Lung (tissue), 12 donors: ENCODE data around the gene TBC1D4. TPM values are rescaled to one million over a fixed set of nuclear protein-coding genes. Genes with fewer than 3 reads are reported as not detected.
"Not testable (repeated sequence)": the region's sequence is repeated elsewhere in the genome, so short reads cannot be mapped to it uniquely, and the experiment has no call there.

Source experiments
- ATAC-seq: fragments of 200-7000 bp; cut with Tn5 transposase; one replicate; pipeline ENCODE4 v1.9.1; 2020; ENCODE audit warnings: moderate number of reproducible peaks; ENCODE audit not compliant: insufficient read depth, low FRiP score
- DNase-seq, 3 donors: peaks; one replicate each; pipeline ENCODE4 v3.0.0-alpha.2; 2013 to 2017
- H3K27ac ChIP-seq, 2 donors: one replicate each; pipeline ENCODE4 v1.5.1; 2013; ENCODE audit warnings: mild to moderate bottlenecking in 2 of 2, moderate library complexity in 2 of 2, control low read depth in 1 of 2, inconsistent platforms in 1 of 2, low read depth in 1 of 2, low read length in 1 of 2
- H3K27me3 ChIP-seq, 3 donors: one replicate each; pipeline ENCODE4 v1.5.1; 2013; ENCODE audit warnings: low read length in 2 of 3; ENCODE audit not compliant: control insufficient read depth in 3 of 3, insufficient read depth in 3 of 3
- H3K36me3 ChIP-seq, 4 donors: one replicate each; pipeline ENCODE4 v1.5.1; 2013; ENCODE audit warnings: low read length in 4 of 4, mild to moderate bottlenecking in 1 of 4, moderate library complexity in 1 of 4; ENCODE audit not compliant: control insufficient read depth in 4 of 4, insufficient read depth in 4 of 4
- H3K4me1 ChIP-seq, 5 donors: one replicate each; pipeline ENCODE4 v1.5.1; 2013; ENCODE audit warnings: low read length in 5 of 5, mild to moderate bottlenecking in 2 of 5, moderate library complexity in 1 of 5; ENCODE audit not compliant: control insufficient read depth in 5 of 5, insufficient read depth in 5 of 5
- H3K4me3 ChIP-seq: one replicate; pipeline ENCODE4 v1.5.1; 2013; ENCODE audit warnings: mild to moderate bottlenecking, control low read depth, moderate library complexity
- H3K9ac ChIP-seq, 2 donors: one replicate each; pipeline ENCODE4 v1.5.1; 2013; ENCODE audit warnings: low read length in 2 of 2, control low read depth in 1 of 2; ENCODE audit not compliant: insufficient read depth in 1 of 2
- H3K9me3 ChIP-seq, 4 donors: one replicate each; pipeline ENCODE4 v1.5.1; 2013; ENCODE audit warnings: low read length in 3 of 4, mild to moderate bottlenecking in 1 of 4, moderate library complexity in 1 of 4; ENCODE audit not compliant: control insufficient read depth in 4 of 4, insufficient read depth in 3 of 4
- CTCF ChIP-seq: IDR thresholded peaks from 2 replicates; pipeline ENCODE4 v1.5.1; 2012; ENCODE audit warnings: mild to moderate bottlenecking; ENCODE audit errors: control extremely low read depth, extremely low read depth
- WGBS, 2 donors: extraction: QIAGEN DNeasy Blood & Tissue Kit; methylation state at CpG; one replicate each; pipeline ENCODE4 v1.1.7; 2013; 5-methylcytosine and 5-hydroxymethylcytosine counted together
- polyA plus RNA-seq, 2 donors: library from polyadenylated mRNA; stranded (reverse); fragments of 200-250 nt; gene quantifications; one replicate each; pipeline ENCODE4 v1.2.1, GENCODE V29; 2013
- total RNA-seq, 2 donors: library from RNA; depleted of rRNA in 1 of 2; stranded (reverse); fragments of >200 nt in 1 of 2; gene quantifications; one replicate each; pipeline ENCODE4 v1.2.1, GENCODE V29; 2014 to 2021
- donor health status: control.
- donor health status: control.
- donor health status: Bipolar disorder and iron deficiency.
- donor health status: healthy.
- donor health status: DM: yes; HTN: yes; CAD: no.

TBC1D4 gene
- total and polyA plus RNA-seq, 4 donors = 4.3 to 26.4 (median 14.0) TPM

- H3K4me3 ChIP-seq = no peak overlapping the region
- DNase-seq = peak; percentile 34 to 73 (median 56)
- H3K27me3 ChIP-seq = no peaks in the 10 kb centered on the region
- no peak for ATAC-seq
- no peak overlapping the region for H3K9ac ChIP-seq
- peak overlapping the region in 1 of 2 donors; percentile 57 for H3K27ac ChIP-seq
- no peaks in the 10 kb centered on the region for H3K36me3 ChIP-seq
- H3K9me3 ChIP-seq = no peaks in the 10 kb centered on the region
- WGBS, 2 donors = 90 to 93% methylated on average over 6 of the region's 6 CpGs
- TF ChIP-seq CTCF = no peak
- H3K4me1 ChIP-seq = peaks cover 0 to 34% (median 12%) of the 10 kb centered on the region in 5 donors
These were observed 39.2 kb downstream of the TBC1D4 start for GRCh38 chr13:75442736-75443234.

GRCh38 chr13:75440100-75440499 lies 41.9 kb downstream of the TBC1D4 start:
- ATAC-seq (no peak), DNase-seq (peak in 1 of 3 donors; percentile 37)
- peaks cover 0 to 17% (median 12%) of the 10 kb centered on the region in 5 donors for H3K4me1 ChIP-seq
- H3K27ac ChIP-seq = peak overlapping the region in 1 of 2 donors; percentile 33
- no peak overlapping the region for H3K4me3 ChIP-seq
- H3K9me3 ChIP-seq = no peaks in the 10 kb centered on the region
- H3K27me3 ChIP-seq = no peaks in the 10 kb centered on the region
- 69 to 86% methylated on average over 2 of the region's 2 CpGs for WGBS, 2 donors
- no peak for TF ChIP-seq CTCF
- no peak overlapping the region for H3K9ac ChIP-seq
- no peaks in the 10 kb centered on the region for H3K36me3 ChIP-seq

GRCh38 chr13:75437582-75438318 lies 44.2 kb downstream of the TBC1D4 start:
- no peak for TF ChIP-seq CTCF
- Histone ChIP-seq H3K9ac (no peak overlapping the region), H3K36me3 (no peaks in the 10 kb centered on the region), H3K4me3 (no peak overlapping the region), H3K9me3 (no peaks in the 10 kb centered on the region), H3K27me3 (no peaks in the 10 kb centered on the region), H3K27ac (peak overlapping the region in 1 of 2 donors; percentile 57), H3K4me1 (peaks cover 0 to 9% (median 4%) of the 10 kb centered on the region in 5 donors)
- WGBS, 2 donors = 68 to 81% methylated on average over 4 of the region's 4 CpGs
- DNase-seq = peak; percentile 46 to 85 (median 84)
- ATAC-seq = no peak

GRCh38 chr13:75434126-75434525 lies 47.8 kb downstream of the TBC1D4 start:
- not testable (repeated sequence) for H3K9ac ChIP-seq, H3K36me3 ChIP-seq, H3K9me3 ChIP-seq, H3K27me3 ChIP-seq, DNase-seq, ATAC-seq, H3K4me3 ChIP-seq
- H3K27ac ChIP-seq = peak overlapping the region in 1 of 2 donors; percentile 16
- 92 to 96% methylated on average over 2 of the region's 2 CpGs for WGBS, 2 donors
- H3K4me1 ChIP-seq = peaks cover 0 to 18% (median 9%) of the 10 kb centered on the region in 5 donors
